ENCODE results near the gene CRIP1. TPM values are rescaled to one million over a fixed set of nuclear protein-coding genes. Genes with fewer than 3 reads are reported as not detected.

CRIP1 gene
- polyA plus RNA-seq, 2 of the 4 experiments (the other 2 are of a cell fraction): 280 to 999 TPM

DNA sequence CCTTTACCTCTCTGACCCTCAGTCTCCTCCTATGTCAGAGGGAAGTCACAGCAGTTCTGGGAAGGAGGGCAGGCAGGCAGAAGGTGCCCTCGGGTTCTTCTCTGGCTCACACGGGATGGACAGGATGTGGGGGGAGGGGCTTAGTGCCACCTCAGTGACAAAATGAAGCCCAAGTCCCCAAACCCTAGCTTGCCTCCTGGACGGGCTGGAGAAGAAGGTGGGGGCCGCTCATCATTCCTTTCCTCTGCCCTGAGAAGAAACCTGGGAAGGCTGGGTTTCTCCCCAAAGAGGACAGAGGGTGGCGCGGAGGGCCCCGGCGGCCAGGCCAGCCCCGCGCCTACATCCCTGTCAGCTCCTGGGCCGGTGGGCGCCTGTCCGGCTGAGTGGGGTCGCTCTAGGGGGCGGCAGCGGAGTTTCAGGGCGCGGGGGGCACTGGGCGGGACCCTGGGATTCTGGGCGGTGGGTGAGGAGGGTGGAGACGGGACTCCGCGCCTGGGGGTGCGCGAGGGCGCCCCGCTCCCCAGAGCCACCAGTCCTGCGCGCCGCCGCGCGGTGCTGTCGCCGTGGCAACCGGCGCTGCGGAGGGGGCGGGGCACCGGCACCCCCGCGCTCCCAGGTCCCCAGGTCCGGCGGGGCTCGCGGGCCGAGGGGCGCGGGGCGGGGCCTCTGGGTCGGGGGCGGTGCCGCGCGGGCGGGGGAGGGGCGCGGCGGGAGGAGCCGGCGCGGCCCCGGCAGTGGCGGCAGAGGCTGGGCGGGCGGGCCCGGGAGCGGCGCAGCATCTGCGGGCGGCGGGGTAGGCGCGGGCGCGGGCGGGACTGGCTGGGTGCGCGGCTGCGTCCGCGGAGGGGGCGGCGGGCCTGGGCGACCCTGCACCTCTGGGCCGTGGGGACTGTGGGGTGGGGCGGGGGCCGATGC lies 39.4 kb downstream of the CRIP1 start, which contains the start of gene TMEM121:
Gene TMEM121 (plus strand): TSS at position 723 of the 915 bp plus-strand sequence. CDS start 2,252 bp downstream, outside the sequence.
- POLR2A ChIA-PET: no interaction called here
- H3K4me3 ChIP-seq: peak within 1 kb of the TSS; percentile 71
- CTCF ChIA-PET: interaction anchor here (1.5 to 2.1 kb wide), 3 partner anchors 12 to 45 kb away, joined by 4 to 7 read pairs (median 6); no protein-coding TSS in a partner anchor
- 3% methylated on average over 7 of the region's 88 CpGs for WGBS (ENCODE audit: missing lambda C conversion rate)
- ATAC-seq: peak; percentile 46 to 55
- H3K27ac ChIP-seq: peak within 1 kb of the TSS; percentile 72 to 92
- peak within 1 kb of the TSS; percentile 99 for H3K4me2 ChIP-seq
- peak; percentile 46 to 47 for DNase-seq (ENCODE audit: low read depth in 1 of 2, low spot score in 1 of 2)
- FAIRE-seq: no peak
- H3K4me1 ChIP-seq: peaks cover 21% of the 10 kb centered on the region
- TF ChIP-seq CBX8 (IDR thresholded peaks at IDR 0.05): no peak
- TF ChIP-seq, protein P1, sequence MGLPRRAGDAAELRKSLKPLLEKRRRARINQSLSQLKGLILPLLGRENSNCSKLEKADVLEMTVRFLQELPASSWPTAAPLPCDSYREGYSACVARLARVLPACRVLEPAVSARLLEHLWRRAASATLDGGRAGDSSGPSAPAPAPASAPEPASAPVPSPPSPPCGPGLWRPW (IDR thresholded peaks at IDR 0.05): no peak
- TF ChIP-seq EHF (CRISPR knock-in tag; IDR thresholded peaks at IDR 0.05): no peak
- no peak for TF ChIP-seq MAZ (IDR thresholded peaks at IDR 0.05; ENCODE audit: borderline replicate concordance, low read depth, low read length)
- TF ChIP-seq, protein P2, sequence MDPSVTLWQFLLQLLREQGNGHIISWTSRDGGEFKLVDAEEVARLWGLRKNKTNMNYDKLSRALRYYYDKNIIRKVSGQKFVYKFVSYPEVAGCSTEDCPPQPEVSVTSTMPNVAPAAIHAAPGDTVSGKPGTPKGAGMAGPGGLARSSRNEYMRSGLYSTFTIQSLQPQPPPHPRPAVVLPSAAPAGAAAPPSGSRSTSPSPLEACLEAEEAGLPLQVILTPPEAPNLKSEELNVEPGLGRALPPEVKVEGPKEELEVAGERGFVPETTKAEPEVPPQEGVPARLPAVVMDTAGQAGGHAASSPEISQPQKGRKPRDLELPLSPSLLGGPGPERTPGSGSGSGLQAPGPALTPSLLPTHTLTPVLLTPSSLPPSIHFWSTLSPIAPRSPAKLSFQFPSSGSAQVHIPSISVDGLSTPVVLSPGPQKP (IDR thresholded peaks at IDR 0.05; ENCODE audit: low read depth, low read length): no peak
- TF ChIP-seq RAD21 (conservative IDR thresholded peaks at IDR 0.05 in 1 of 2, IDR thresholded peaks at IDR 0.05 in 1 of 2): no peak
- H3K9me3 ChIP-seq: no peaks in the 10 kb centered on the region

DNA sequence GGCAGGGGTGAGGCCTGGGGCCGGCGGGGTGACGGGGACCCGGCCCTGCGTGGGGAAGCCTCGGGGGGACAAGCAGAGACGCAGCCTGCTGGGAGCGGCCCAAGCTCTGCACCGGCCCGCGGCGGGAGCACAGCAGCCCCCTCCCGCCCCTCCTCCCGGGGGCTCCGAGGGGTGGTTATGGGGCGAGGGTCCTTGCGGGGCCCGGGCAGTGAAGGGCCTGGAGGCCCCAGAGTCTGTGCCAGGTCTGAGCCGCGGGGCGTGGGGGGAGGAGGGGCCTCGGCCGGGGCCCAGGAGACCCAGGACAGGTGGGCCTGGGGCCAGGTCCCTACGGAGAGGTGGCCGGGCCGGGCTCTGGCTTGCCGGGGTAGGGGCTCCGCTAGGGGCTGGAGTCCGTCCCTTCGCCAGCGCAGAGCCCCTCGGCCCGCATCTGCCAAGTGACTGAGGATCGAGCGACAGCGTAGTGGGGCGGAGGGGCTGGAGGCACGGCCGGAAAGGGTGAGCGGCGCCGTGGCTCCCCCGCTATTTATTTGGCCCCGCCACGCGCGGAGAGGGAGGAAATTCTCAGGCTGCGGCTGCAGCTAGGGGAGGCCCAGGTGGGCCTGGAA lies 40.2 kb downstream of the CRIP1 start:
- FAIRE-seq: no peak
- Histone ChIP-seq H3K9me3 (no peaks in the 10 kb centered on the region), H3K4me3 (peak overlapping the region; percentile 71)

DNA sequence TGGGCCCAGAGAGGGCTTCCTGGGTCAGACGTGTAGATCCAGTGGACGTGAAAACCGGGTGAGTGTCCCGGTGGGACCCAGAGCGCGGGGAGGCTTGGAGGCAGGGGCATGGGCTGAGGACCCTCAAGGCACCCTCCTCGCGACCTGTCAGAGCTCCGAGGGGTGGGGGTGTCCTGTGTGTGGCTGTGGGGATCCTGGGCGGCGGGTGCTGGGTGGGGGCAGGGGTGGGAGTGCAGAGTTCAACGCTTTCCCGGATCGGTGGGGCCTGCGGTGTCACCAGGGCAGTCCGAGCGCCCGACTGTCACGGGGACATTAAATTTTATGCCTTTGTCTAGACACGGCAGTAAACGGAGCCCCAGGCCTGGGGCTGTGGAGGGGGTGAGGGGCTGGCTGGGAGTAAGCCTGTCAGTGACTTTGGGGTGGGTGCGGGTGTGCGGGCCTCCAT lies 40.7 kb downstream of the CRIP1 start:
- ChIA-PET CTCF (interaction anchor here (2.1 to 3.0 kb wide), 2 partner anchors 12 to 46 kb away, joined by 7 to 25 read pairs; no protein-coding TSS in a partner anchor), POLR2A (no interaction called here)
- ATAC-seq: no peak
- Histone ChIP-seq H3K4me2 (peak overlapping the region; percentile 99), H3K27ac (peak overlapping the region; percentile 92 to 96; a peak in 4 of 6 replicates), H3K4me1 (peaks cover 21% of the 10 kb centered on the region), H3K4me3 (peak overlapping the region; percentile 71), H3K9me3 (no peaks in the 10 kb centered on the region)
- WGBS (ENCODE audit: missing lambda C conversion rate): 92% methylated on average over 19 of the region's 23 CpGs
- FAIRE-seq: no peak
- TF ChIP-seq CBX2 (IDR thresholded peaks at IDR 0.05; ENCODE audit: borderline replicate concordance, low read depth): no peak
- no peak for TF ChIP-seq HOXB5 (CRISPR knock-in tag; IDR thresholded peaks at IDR 0.05)
- TF ChIP-seq, protein P3, sequence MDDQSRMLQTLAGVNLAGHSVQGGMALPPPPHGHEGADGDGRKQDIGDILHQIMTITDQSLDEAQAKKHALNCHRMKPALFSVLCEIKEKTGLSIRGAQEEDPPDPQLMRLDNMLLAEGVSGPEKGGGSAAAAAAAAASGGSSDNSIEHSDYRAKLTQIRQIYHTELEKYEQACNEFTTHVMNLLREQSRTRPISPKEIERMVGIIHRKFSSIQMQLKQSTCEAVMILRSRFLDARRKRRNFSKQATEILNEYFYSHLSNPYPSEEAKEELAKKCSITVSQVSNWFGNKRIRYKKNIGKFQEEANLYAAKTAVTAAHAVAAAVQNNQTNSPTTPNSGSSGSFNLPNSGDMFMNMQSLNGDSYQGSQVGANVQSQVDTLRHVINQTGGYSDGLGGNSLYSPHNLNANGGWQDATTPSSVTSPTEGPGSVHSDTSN (IDR thresholded peaks at IDR 0.05): no peak
- TF ChIP-seq, protein P4, sequence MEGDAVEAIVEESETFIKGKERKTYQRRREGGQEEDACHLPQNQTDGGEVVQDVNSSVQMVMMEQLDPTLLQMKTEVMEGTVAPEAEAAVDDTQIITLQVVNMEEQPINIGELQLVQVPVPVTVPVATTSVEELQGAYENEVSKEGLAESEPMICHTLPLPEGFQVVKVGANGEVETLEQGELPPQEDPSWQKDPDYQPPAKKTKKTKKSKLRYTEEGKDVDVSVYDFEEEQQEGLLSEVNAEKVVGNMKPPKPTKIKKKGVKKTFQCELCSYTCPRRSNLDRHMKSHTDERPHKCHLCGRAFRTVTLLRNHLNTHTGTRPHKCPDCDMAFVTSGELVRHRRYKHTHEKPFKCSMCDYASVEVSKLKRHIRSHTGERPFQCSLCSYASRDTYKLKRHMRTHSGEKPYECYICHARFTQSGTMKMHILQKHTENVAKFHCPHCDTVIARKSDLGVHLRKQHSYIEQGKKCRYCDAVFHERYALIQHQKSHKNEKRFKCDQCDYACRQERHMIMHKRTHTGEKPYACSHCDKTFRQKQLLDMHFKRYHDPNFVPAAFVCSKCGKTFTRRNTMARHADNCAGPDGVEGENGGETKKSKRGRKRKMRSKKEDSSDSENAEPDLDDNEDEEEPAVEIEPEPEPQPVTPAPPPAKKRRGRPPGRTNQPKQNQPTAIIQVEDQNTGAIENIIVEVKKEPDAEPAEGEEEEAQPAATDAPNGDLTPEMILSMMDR (IDR thresholded peaks at IDR 0.05): no peak
- TF ChIP-seq, protein P1 (IDR thresholded peaks at IDR 0.05): no peak
- TF ChIP-seq BHLHE40 (IDR thresholded peaks at IDR 0.05; ENCODE audit: low read depth, low read length): no peak
- no peak for TF ChIP-seq ESRRA (IDR thresholded peaks at IDR 0.05; ENCODE audit: borderline replicate concordance, low read length)
- TF ChIP-seq, protein P2 (IDR thresholded peaks at IDR 0.05; ENCODE audit: low read depth, low read length): no peak
- TF ChIP-seq PHF8 (IDR thresholded peaks at IDR 0.05; ENCODE audit: borderline replicate concordance, low read depth): no peak
- no peak for TF ChIP-seq CHD4 (IDR thresholded peaks at IDR 0.05; ENCODE audit: borderline replicate concordance)
- DNase-seq (ENCODE audit: low read depth in 1 of 2, low spot score in 1 of 2): no peak

More for the DNA sequence above, 40.2 kb downstream of the CRIP1 start:
- Histone ChIP-seq H3K4me2 (peak overlapping the region; percentile 99), H3K27ac (peak overlapping the region; percentile 72 to 92), H3K4me1 (peaks cover 21% of the 10 kb centered on the region)
- ChIA-PET CTCF (interaction anchor here (1.5 to 2.1 kb wide), 4 partner anchors 11 to 46 kb away, joined by 4 to 7 read pairs (median 6); no protein-coding TSS in a partner anchor), POLR2A (no interaction called here)
- WGBS (ENCODE audit: missing lambda C conversion rate): 88% methylated on average over 19 of the region's 48 CpGs
- ATAC-seq: peak; percentile 1 to 3; a peak in 1 of 6 replicates
- no peak for TF ChIP-seq EHF (CRISPR knock-in tag; IDR thresholded peaks at IDR 0.05)
- no peak for TF ChIP-seq JUNB (IDR thresholded peaks at IDR 0.05)
- TF ChIP-seq, protein P5, sequence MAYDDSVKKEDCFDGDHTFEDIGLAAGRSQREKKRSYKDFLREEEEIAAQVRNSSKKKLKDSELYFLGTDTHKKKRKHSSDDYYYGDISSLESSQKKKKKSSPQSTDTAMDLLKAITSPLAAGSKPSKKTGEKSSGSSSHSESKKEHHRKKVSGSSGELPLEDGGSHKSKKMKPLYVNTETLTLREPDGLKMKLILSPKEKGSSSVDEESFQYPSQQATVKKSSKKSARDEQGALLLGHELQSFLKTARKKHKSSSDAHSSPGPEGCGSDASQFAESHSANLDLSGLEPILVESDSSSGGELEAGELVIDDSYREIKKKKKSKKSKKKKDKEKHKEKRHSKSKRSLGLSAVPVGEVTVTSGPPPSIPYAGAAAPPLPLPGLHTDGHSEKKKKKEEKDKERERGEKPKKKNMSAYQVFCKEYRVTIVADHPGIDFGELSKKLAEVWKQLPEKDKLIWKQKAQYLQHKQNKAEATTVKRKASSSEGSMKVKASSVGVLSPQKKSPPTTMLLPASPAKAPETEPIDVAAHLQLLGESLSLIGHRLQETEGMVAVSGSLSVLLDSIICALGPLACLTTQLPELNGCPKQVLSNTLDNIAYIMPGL (CRISPR knock-in tag; IDR thresholded peaks at IDR 0.05; ENCODE audit: borderline replicate concordance): no peak
- TF ChIP-seq FOXS1 (CRISPR knock-in tag; IDR thresholded peaks at IDR 0.05): no peak
- TF ChIP-seq CHD2 (IDR thresholded peaks at IDR 0.05; ENCODE audit: low read length, partially characterized antibody): no peak
- TF ChIP-seq HOXA7 (CRISPR knock-in tag; IDR thresholded peaks at IDR 0.05): no peak
- no peak for TF ChIP-seq MAZ (IDR thresholded peaks at IDR 0.05; ENCODE audit: borderline replicate concordance, low read depth, low read length)
- no peak for TF ChIP-seq SMC3 (IDR thresholded peaks at IDR 0.05)
- no peak for TF ChIP-seq FOSL2 (IDR thresholded peaks at IDR 0.05)
- no peak for TF ChIP-seq FOSL2 (CRISPR knock-in tag; IDR thresholded peaks at IDR 0.05)
- DNase-seq (ENCODE audit: low read depth in 1 of 2, low spot score in 1 of 2): no peak
